GM23338 (cell line): Measurements from ENCODE around the gene LYRM7. TPM values are rescaled to one million over a fixed set of nuclear protein-coding genes. Genes with fewer than 3 reads are reported as not detected.
A peak's percentile ranks its signal among the peaks of the same experiment; 100 is the strongest.

Experiments used
- ATAC-seq: fragments of 200-7000 bp; cut with Tn5 transposase; 3 replicates; pipeline ENCODE4 v1.9.1; 2020
- DNase-seq: peaks from one replicate; pipeline ENCODE4 v3.0.0-alpha.2; 2015; ENCODE audit warnings: low spot score
- H2AFZ ChIP-seq: fragments of 200-600 bp; sonication (generic); 2 replicates; pipeline ENCODE4 v1.8.0; 2016; ENCODE audit warnings: antibody characterized with exemption, mild to moderate bottlenecking, moderate library complexity
- H3F3A ChIP-seq: fragments of 200-600 bp; sonication (generic); replicated peaks from 2 replicates; pipeline ENCODE4 v1.8.0; 2017; ENCODE audit warnings: antibody characterized with exemption, mixed run types, low read depth
- H3K27ac ChIP-seq: fragments of 200-600 bp; sonication (generic); 2 replicates; pipeline ENCODE4 v1.6.1; 2016; ENCODE audit warnings: low read depth
- H3K27me3 ChIP-seq: fragments of 200-600 bp; sonication (generic); 2 replicates; pipeline ENCODE4 v1.8.0; 2016; ENCODE audit warnings: mild to moderate bottlenecking, mixed run types, moderate library complexity; ENCODE audit not compliant: insufficient read depth
- H3K36me3 ChIP-seq: fragments of 200-600 bp; sonication (generic); 2 replicates; pipeline ENCODE4 v1.8.0; 2016; ENCODE audit warnings: mild to moderate bottlenecking; ENCODE audit not compliant: insufficient read depth
- H3K4me1 ChIP-seq: fragments of 200-600 bp; sonication (generic); 2 replicates; pipeline ENCODE4 v1.8.0; 2016; ENCODE audit warnings: mild to moderate bottlenecking, moderate library complexity; ENCODE audit not compliant: insufficient read depth
- H3K4me2 ChIP-seq: fragments of 200-600 bp; sonication (generic); 2 replicates; pipeline ENCODE4 v1.7.1; 2017; ENCODE audit warnings: mixed run types
- H3K4me3 ChIP-seq: fragments of 200-600 bp; sonication (generic); 2 replicates; pipeline ENCODE4 v1.6.1; 2016; ENCODE audit warnings: mixed run types
- H3K79me2 ChIP-seq: fragments of 200-600 bp; sonication (generic); replicated peaks from 2 replicates; pipeline ENCODE4 v1.8.0; 2017; ENCODE audit warnings: mild to moderate bottlenecking; ENCODE audit not compliant: insufficient read depth
- H3K9me2 ChIP-seq: fragments of 200-600 bp; sonication (generic); 2 replicates; pipeline ENCODE4 v1.8.0; 2017; ENCODE audit not compliant: insufficient read depth
- H4K20me1 ChIP-seq: fragments of 200-600 bp; sonication (generic); replicated peaks from 2 replicates; pipeline ENCODE4 v1.8.0; 2017; ENCODE audit warnings: mild to moderate bottlenecking; ENCODE audit not compliant: insufficient read depth
- H3K27ac Mint-ChIP-seq: 2 replicates; pipeline ENCODE4 v1.8.0; 2020; ENCODE audit warnings: inconsistent platforms, mild to moderate bottlenecking, moderate library complexity, mixed read lengths
- H3K27me3 Mint-ChIP-seq: 3 replicates; pipeline ENCODE4 v1.8.0; 2022; ENCODE audit warnings: low read depth, mild to moderate bottlenecking, moderate library complexity, mixed read lengths, inconsistent platforms; ENCODE audit not compliant: insufficient read depth, poor library complexity
- H3K36me3 Mint-ChIP-seq: 3 replicates; pipeline ENCODE4 v1.8.0; 2021; ENCODE audit warnings: low read depth, mild to moderate bottlenecking, inconsistent platforms, moderate library complexity, mixed read lengths
- H3K4me1 Mint-ChIP-seq: 3 replicates; pipeline ENCODE4 v1.8.0; 2020; ENCODE audit warnings: mild to moderate bottlenecking, inconsistent platforms, mixed read lengths
- H3K4me3 Mint-ChIP-seq: 3 replicates; pipeline ENCODE4 v1.8.0; 2021; ENCODE audit warnings: moderate library complexity, mild to moderate bottlenecking, inconsistent platforms, mixed read lengths
- H3K9me3 Mint-ChIP-seq: 3 replicates; pipeline ENCODE4 v1.8.0; 2020; ENCODE audit warnings: moderate library complexity, mild to moderate bottlenecking, inconsistent platforms, mixed read lengths
- CREB1 ChIP-seq: fragments of 250-450 bp; sonication (Bioruptor Pico); IDR thresholded peaks from 2 replicates; pipeline ENCODE4 v1.5.0; 2020; ENCODE audit warnings: low read depth, mild to moderate bottlenecking, moderate library complexity
- POLR2AphosphoS5 ChIP-seq: IDR thresholded peaks from 2 replicates; pipeline ENCODE4 v1.6.1; 2016; ENCODE audit warnings: antibody characterized with exemption, low read depth
- polyA plus RNA-seq: library from polyadenylated mRNA; unstranded; fragments of >200 nt; fragmentation: Nextera tagmentation; extraction: Ambion mirVana; gene quantifications from 2 replicates; pipeline ENCODE4 v1.2.1, GENCODE V29; 2016
- total RNA-seq: library from RNA; depleted of rRNA; stranded (reverse); fragments of >200 nt; shearing (Covaris generic); gene quantifications from 2 replicates; pipeline ENCODE4 v1.2.3, GENCODE V29; 2014
- TF ChIP-seq, protein P1 (sequence below): IDR thresholded peaks from one replicate; pipeline ENCODE4 v1.6.1; 2018; ENCODE audit warnings: antibody characterized with exemption; ENCODE audit not compliant: unreplicated experiment
- TF ChIP-seq, protein P2 (sequence below): IDR thresholded peaks from 2 replicates; pipeline ENCODE4 v1.6.1; 2016; ENCODE audit warnings: antibody characterized with exemption

LYRM7 gene
- total and polyA plus RNA-seq, 2 experiments from 2014 or later = 11.3 to 34.8 TPM

DNA sequence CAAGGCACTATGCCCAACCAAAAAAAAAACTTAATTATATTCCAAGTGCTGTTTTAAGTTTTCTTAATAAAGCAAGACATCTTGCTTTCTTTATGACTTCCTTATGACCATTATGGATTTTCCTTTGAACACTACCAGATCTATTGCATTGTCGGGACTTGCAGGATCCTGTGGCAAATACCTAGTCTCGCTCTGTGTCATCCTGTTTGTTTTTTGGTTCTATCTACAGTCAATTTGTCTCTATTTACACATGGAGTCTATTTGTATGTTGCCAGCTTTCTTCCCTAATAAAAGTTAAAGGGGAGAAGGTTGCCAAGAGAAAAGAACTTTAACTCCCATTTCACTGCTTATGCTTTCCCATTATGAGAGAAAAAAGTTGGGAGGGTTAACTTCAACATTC is 10.6 kb upstream of the LYRM7 start:
- no peak overlapping the region for H3K27ac Mint-ChIP-seq

DNA sequence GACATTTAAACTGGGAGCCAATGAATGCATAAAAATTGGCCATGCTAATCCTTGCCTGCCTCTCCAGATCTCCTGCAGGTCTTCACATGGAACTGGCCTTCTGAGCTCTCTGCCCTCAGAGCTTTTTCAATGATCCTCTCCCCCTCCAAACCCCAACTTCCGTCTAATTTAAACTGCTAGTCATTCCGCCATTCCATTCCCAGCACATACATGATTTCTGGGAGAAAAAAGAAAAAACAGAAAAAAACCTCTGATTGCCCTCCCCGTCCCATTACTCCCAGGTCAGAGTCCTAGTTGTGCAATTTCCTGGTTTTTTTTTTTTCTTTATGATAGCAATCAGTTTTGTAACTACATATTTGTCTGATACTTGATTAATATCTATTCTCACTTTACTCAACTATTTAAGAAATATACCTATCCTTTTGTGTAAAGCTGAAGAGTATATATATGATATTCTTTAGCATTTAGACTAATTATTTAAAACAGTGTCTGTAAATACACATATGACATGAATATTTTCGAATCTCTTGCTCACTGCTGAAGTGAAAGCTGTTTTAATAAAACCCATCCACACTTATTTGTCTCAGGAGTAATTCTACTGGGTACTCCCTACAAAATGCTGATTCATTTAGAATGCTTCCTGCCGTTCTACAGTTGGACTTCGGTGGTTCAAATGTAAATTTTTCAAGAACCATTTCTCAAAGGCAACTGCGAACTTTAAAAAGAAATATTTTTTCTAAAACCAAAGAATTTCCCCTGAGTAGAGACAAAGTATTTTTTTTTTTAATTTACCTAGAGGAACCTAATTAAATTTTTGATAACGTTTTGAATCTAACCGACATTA is 7.2 kb upstream of the LYRM7 start:
- peaks cover 13% of the 10 kb centered on the region for H3K4me1 ChIP-seq
- Mint-ChIP-seq H3K9me3 (no peaks in the 10 kb centered on the region), H3K27ac (peak overlapping the region; percentile 98), H3K27me3 (peaks cover 12% of the 10 kb centered on the region), H3K36me3 (peaks cover 57% of the 10 kb centered on the region), H3K4me1 (peaks cover 24% of the 10 kb centered on the region), H3K4me3 (peak overlapping the region; percentile 99)
- peaks cover 9% of the 10 kb centered on the region; the same call in 1 of the 2 replicates for H4K20me1 ChIP-seq
- H3K36me3 ChIP-seq = peaks cover 37% of the 10 kb centered on the region
- DNase-seq = no peak
- peak overlapping the region; percentile 84 for H3K4me3 ChIP-seq
- no peaks in the 10 kb centered on the region for H3F3A ChIP-seq
- peak overlapping the region; percentile 86 for H3K4me2 ChIP-seq
- H3K9me2 ChIP-seq = no peaks in the 10 kb centered on the region
- peak overlapping the region; percentile 87; the same call in 1 of the 2 replicates for H3K27ac ChIP-seq
- H2AFZ ChIP-seq = no peak overlapping the region
- H3K79me2 ChIP-seq = peaks cover 43% of the 10 kb centered on the region
- no peak for ATAC-seq
- TF ChIP-seq, protein P1, sequence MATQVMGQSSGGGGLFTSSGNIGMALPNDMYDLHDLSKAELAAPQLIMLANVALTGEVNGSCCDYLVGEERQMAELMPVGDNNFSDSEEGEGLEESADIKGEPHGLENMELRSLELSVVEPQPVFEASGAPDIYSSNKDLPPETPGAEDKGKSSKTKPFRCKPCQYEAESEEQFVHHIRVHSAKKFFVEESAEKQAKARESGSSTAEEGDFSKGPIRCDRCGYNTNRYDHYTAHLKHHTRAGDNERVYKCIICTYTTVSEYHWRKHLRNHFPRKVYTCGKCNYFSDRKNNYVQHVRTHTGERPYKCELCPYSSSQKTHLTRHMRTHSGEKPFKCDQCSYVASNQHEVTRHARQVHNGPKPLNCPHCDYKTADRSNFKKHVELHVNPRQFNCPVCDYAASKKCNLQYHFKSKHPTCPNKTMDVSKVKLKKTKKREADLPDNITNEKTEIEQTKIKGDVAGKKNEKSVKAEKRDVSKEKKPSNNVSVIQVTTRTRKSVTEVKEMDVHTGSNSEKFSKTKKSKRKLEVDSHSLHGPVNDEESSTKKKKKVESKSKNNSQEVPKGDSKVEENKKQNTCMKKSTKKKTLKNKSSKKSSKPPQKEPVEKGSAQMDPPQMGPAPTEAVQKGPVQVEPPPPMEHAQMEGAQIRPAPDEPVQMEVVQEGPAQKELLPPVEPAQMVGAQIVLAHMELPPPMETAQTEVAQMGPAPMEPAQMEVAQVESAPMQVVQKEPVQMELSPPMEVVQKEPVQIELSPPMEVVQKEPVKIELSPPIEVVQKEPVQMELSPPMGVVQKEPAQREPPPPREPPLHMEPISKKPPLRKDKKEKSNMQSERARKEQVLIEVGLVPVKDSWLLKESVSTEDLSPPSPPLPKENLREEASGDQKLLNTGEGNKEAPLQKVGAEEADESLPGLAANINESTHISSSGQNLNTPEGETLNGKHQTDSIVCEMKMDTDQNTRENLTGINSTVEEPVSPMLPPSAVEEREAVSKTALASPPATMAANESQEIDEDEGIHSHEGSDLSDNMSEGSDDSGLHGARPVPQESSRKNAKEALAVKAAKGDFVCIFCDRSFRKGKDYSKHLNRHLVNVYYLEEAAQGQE = no peak
- no peaks in the 10 kb centered on the region for H3K27me3 ChIP-seq

More for the DNA sequence above, 10.6 kb upstream of the LYRM7 start:
- Histone ChIP-seq H4K20me1 (peaks cover 9% of the 10 kb centered on the region; the same call in 1 of the 2 replicates), H3K4me1 (peaks cover 10% of the 10 kb centered on the region), H3F3A (no peaks in the 10 kb centered on the region), H3K9me2 (no peaks in the 10 kb centered on the region), H3K79me2 (peaks cover 43% of the 10 kb centered on the region), H3K27ac (no peak overlapping the region), H3K27me3 (no peaks in the 10 kb centered on the region), H3K36me3 (peaks cover 42% of the 10 kb centered on the region), H2AFZ (no peak overlapping the region), H3K4me3 (no peak overlapping the region), H3K4me2 (no peak overlapping the region)
- H3K4me1 Mint-ChIP-seq = peaks cover 17% of the 10 kb centered on the region
- H3K36me3 Mint-ChIP-seq = peaks cover 75% of the 10 kb centered on the region
- H3K9me3 Mint-ChIP-seq = no peaks in the 10 kb centered on the region
- peaks cover 6% of the 10 kb centered on the region for H3K27me3 Mint-ChIP-seq
- no peak for DNase-seq
- TF ChIP-seq CREB1 (CRISPR knock-in tag) (no peak), POLR2AphosphoS5 (no peak)
- TF ChIP-seq, protein P2, sequence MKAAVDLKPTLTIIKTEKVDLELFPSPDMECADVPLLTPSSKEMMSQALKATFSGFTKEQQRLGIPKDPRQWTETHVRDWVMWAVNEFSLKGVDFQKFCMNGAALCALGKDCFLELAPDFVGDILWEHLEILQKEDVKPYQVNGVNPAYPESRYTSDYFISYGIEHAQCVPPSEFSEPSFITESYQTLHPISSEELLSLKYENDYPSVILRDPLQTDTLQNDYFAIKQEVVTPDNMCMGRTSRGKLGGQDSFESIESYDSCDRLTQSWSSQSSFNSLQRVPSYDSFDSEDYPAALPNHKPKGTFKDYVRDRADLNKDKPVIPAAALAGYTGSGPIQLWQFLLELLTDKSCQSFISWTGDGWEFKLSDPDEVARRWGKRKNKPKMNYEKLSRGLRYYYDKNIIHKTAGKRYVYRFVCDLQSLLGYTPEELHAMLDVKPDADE = no peak
- no peak overlapping the region for H3K4me3 Mint-ChIP-seq
- ATAC-seq = no peak
